HG03175 (cell line): ENCODE data around the gene HYPK.
"Not testable (repeated sequence)": the region's sequence is repeated elsewhere in the genome, so short reads cannot be mapped to it uniquely, and the experiment has no call there.

Experiments
- ATAC-seq: cut with Tn5 transposase; IDR thresholded peaks from one replicate; pipeline ENCODE4 v1.9.1; 2021; ENCODE audit warnings: mild to moderate bottlenecking, moderate library complexity; ENCODE audit not compliant: unreplicated experiment

Gene HYPK

DNA sequence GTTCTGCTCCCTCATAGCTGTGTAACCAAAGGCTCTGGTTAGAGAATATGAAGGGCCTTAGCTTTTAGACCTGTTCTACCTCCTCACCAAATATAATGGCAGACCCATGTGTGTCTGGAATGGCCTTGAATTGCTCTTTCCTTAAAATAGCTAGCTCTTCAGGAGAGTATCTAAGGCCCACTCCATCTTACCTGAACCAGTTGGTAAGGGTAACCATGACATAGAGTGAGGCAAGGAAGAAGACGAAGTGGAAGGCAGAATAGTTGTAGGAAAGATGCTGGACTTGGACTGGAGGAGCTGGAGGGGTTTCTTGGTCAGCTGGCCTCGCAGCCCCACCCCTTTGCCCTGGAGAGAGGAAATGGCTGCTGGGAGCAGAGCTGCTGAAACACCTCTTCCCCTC is 5.2 kb upstream of the HYPK start:
- ATAC-seq = no peak

DNA sequence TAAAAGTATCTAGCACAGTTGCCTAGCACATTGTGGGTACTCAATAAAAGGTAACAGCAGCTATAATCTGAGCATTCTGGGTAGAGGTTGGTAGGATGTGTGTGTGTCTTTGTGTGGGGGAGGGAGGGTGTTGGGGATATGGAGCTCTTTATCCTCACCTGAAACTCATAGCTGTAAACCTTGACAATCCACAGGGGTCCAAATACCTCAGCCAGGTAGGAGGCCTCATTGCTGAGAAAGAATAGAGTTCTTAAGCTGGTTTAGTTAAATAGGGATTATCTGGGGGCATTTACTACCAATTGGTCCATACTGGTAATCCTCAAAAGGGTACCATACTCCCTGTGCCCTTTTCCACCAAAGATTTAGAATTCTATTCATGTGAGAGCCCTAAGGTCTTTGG is 4.4 kb upstream of the HYPK start:
- ATAC-seq = no peak

DNA sequence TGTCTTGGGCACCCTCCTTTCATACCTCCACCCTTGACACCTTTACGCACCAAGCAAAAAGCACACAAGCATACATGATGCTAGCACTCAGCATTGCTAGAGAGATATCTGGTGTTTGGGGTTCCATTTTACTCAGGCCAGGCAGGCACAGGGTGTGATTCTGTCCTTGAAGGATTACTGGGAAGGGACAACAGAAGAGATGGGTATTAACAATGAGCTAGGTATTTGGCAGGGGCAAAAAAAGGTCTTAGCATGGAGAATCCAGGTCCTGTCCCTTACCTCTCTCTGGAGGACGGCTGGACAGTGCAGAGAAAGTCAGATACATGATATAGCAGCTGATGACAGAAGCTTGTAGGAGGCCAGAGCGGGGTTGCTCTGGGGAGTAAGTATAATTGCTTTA is 3.8 kb upstream of the HYPK start:
- no peak for ATAC-seq

DNA sequence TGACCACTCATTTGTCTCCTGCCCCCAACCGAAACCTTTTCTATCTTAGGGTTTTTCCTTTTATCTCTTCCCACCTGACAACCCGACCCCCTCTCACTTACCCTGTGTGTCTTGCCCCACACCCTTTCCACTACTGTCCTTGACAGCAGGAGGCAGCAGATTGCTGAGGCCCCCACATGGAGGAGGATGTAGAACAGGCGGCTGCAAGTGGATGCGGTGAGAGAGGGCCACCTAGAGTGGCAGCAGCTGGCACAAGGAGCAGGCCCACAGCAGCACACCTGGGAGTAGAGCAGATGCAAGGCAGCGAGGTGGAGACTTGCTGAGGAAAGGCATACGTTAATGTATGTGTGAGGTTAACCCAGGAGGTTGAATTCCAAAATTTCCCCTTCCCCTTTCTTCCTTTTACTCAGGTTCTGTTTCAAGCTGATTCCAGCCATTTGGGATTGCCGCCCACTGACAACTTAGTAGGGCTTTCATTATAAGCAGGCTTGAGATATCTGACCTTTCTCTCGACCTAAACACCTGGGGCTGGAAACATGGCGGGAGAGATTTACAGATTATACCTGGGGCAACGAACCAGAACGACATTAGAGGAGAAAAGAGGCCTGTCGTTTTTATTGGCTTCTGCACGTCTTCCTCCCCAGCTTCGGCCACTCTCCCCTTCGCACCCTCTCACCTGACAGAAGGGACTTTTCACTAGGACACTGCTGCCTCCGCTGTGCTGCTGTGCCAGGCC is 1.0 kb upstream of the HYPK start:
- no peak for ATAC-seq

DNA sequence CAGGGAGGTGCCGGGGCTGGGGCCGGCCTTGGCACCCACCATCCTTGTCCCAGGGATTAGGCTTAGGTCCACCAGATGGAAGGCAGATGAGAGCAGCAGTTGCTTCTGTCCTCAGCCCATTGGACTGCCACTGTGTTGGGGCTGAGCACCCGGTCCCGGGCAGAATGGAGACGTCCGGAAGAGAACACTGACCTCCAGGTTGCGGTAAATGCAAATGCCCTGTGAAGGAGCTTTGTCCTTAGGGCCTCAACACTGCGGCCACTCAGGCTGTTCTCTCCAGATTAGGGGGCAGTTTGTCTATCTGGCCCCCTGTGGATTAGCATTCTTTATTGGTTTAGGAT is 484 bp upstream of the HYPK start, which contains the start of gene SERINC4:
TSS of gene SERINC4 (minus strand) at position 276 of the 341 bp plus-strand sequence. CDS start at position 42, 234 bp downstream.
- ATAC-seq = no peak

DNA sequence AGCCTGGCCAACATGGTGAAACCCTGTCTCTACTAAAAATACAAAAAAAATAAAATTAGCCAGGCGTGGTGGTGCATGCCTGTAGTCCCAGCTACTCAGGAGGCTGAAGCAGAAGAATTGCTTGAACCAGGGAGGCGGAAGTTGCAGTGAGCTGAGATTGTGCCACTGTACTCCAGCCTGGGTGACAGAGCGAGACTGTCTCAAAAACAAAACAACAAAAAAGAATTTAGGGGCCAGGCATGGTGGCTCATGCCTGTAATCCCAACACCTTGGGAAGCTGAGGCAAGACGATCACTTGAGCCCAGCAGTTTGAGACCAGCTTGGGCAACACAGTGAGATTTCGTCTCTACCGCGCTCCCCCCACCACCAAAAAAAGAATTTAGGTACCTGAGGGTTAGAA is 2.3 kb downstream of the HYPK start:
- ATAC-seq = not testable (repeated sequence)

DNA sequence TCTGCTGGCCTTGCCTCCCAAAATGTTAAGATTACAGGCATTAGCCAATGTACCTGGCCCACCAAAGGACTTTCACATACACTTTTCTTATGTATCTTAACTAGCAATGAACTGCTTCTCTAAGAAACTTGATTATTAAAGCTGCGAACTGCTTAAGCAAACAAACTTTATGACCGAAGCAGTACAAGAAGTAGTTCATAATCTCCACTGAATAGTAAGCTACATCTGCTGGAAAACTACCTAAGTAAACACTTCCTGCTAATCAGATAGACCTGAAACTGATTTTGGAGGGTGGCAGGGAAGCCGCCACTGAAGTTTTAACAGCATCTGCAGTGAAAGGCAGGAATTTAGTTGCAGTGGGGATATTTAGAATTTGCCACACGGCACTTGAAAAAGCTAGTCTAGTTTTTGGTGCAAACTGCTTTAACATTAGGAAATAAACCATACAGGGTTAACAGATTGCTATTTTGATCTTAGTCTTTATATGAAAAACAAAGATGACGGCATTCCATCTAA is 8.1 kb downstream of the HYPK start:
- no peak for ATAC-seq

DNA sequence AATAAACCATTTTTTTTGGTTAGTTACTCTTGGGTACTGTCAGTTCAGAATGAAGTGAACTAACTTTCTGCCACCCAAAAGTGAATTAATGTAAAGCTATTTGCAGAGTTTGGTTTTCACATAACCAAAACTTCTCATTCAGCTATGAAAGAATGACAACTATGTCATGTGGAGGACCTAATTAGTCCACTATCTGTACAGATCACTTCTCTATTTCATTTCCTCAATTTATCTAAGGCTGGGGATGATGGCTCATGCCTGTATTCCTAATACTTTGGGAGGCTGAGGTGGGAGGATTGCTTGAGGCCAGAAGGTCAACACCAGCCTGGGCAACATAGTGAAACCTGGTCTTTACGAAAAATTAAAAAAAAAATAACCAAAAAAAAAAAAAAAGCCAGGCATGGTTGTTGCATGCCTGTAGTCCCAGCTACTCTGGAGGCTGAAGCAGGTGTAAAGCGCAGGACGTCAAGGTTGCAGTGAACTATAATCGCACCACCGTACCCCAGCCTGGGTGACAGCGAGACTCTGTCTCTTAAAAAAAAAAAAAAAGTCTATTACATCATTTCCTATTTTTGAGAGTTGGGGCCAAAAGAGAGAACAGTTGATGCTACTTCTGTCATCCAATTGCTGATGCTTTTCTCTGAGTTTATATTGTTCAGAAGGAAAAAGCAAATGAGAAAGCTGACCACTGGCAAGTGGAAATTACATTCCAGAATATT is 8.7 kb downstream of the HYPK start:
- ATAC-seq = peak; percentile 74

DNA sequence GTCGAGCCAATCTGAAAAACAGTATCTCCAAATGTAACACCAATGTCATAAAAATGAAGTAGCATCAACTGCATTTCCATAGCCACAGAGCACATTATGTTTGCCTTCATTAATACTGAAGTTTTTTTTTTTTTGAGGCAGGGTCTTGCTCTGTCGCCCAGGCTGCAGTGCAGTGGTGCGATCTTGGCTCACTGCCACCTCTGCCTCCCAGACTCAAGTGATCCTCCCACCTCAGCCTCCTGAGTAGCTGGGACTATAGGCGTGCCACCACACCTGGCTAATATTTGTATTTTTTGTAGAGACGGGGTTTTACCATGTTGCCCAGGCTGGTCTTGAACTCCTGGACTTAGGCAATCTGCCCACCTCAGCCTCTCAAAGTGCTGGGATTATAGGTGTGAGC is 14.7 kb downstream of the HYPK start:
- ATAC-seq = not testable (repeated sequence)

DNA sequence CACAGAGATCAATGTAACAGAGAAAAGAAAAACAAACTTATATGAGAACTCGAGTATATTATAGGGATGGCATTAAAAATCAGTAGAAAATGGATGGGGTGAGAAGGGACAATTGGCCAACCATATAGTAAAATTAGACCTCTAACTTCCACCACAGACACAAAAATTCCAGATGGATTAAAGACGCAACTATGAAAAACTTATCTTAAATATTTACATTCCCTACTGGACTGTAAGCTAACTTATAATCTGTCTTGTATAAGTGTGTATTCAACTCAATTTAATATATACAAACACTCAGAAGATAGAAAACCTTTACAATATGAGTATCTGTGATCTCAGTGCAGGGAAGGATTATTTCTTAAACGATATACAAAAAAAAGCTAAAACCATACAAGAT is 21.1 kb downstream of the HYPK start:
- ATAC-seq = no peak

DNA sequence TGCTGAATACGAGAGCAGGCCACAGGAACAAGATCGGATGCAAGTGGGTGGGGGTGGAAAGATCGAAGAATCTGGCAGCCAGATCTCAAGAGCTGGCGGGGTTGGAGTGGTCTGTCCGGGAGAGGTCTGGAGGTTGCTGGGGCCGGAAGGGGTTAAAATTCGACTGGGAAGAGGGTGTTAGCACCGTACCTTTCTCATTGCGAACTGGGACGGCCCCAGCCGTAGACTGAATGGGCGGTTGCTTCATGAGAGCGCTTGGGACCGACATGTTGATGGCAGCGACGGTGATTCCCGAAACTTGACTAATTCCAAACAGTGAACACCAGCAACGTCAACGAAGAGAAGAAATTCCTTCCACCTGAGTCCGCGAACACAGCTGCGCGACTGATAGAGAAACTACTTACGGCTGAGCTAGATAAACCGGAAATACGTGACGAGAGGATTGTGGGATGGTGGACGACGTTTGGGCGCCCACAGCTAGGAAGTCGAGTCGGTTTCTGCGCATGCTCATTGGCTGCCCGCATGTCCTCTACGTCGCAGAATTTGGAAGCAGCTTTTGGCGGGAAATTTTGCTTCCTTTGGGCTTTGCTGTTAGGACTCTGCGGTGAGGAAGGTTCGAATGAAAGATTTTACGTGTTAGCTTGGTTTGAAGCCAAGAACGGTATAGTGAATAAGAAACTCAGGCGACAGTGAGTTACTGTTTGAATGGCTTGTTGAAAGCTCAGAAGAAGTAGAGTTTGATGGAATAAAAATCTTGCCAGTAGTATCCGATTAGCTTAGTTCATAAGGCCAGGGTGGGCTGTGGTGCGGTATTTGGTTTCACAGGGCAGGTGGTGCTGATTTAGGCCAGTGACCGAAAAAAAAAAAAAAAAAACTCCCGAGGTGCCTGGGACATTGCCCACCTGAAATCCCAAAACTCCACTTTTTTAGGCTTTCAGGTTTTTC is 24.2 kb downstream of the HYPK start, which contains the start of gene MFAP1:
TSS of gene MFAP1 (minus strand) at position 389 of the 945 bp plus-strand sequence. CDS start at position 268, 121 bp downstream.
- peak; percentile 78 for ATAC-seq

DNA sequence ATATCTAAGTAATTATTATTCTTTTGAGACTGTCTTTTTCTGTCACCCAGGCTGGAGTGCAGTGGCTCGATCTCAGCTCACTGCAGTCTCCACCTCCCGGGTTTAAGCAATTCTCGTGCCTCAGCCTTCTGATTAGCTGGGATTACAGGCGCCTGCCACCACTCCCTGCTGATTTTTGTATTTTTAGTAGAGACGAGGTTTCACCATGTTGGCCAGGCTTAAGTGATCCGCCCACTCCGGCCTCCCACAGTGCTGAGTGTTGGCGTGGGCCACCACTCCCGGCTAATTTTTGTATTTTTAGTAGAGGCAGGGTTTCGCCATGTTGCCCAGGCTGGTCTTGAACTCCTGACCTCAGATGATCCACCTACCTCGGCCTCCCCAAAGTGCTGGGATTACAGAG is 24.9 kb downstream of the HYPK start:
- not testable (repeated sequence) for ATAC-seq

DNA sequence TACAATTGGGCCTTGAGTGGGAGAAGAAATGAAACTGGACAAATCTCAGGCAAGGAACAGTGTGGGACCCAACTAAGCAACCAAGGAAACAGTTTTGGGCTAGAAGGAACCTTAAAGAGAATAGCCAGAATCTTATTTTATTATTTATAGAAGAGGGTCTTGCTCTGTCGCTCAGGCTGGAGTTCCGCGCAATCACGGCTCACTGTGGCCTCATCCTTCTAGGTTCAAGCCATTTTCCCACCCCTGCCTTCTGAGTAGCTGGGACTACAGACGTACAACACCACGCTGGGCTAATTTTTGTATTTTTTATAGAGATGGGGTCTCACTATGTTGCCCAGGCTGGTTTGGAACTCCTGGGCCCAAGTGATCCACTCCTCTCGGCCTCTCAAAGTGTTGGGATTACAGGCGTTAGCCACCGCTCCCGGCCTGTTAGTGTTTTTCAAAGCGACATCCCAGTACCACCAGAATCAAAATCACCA is 25.7 kb downstream of the HYPK start:
- ATAC-seq = no peak

DNA sequence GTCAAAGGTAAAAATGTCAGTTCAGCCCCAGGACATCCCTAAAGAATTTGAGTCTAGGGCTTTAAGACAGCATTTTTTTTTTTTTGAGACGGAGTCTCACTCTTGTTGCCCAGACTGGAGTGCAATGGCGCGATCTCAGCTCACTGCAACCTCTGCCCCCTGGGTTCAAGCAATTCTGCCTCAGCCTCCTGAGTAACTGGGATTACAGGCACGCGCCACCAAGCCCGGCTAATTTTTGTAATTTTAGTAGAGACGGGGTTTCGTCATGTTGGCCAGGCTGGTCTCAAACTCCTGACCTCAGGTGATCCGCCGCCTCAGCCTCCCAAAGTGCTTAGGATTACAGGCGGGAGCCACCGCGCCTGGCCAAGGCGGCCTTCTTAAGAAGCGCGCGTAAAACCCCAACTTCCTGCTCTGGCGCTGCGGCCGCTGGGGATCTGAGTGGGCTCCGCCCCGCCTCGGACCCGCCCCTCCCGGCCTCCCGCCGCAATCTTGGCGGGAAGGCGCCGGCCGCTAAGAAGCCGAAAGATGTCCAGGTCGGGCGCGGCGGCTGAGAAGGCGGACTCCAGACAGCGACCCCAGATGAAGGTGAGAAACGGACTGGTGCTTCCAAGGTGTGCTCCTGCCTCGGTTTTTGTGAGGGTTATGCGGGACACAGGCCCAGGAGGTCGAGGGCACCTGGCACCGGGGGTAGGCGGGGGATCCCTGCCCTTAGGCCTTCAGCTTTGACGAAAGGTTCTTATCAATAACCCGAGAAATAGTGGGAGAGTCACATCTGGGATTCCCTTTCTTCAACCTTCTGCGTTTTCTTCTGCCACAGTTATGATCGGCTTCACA is 26.3 kb downstream of the HYPK start, which contains the start of gene WDR76:
TSS of gene WDR76 (plus strand) at position 495 of the 834 bp plus-strand sequence. CDS start at position 526, 31 bp downstream.
- peak; percentile 52 for ATAC-seq

DNA sequence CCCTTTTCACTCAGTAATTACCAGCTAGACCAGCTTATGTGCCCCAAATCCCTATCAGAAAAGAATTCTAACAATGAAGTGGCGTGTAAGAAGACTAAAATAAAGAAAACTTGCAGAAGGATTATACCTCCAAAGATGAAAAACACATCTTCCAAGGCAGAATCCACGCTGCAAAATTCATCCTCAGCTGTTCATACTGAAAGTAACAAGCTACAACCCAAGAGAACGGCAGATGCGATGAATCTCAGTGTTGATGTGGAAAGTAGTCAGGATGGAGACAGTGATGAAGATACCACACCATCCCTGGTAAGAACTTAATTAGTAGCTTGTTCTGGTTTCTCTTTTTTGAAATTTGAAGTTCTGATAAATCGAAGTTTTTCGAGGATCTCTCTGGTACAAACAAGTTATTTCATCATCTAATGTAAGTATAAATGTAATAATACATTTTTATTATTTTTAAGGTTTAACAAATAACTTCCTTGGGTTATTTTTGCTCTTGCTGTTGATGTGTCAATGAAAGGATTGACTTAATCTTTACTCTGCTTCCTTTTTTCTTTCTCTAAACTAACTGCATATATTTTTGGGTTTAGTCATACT is 27.8 kb downstream of the HYPK start:
- ATAC-seq = no peak

DNA sequence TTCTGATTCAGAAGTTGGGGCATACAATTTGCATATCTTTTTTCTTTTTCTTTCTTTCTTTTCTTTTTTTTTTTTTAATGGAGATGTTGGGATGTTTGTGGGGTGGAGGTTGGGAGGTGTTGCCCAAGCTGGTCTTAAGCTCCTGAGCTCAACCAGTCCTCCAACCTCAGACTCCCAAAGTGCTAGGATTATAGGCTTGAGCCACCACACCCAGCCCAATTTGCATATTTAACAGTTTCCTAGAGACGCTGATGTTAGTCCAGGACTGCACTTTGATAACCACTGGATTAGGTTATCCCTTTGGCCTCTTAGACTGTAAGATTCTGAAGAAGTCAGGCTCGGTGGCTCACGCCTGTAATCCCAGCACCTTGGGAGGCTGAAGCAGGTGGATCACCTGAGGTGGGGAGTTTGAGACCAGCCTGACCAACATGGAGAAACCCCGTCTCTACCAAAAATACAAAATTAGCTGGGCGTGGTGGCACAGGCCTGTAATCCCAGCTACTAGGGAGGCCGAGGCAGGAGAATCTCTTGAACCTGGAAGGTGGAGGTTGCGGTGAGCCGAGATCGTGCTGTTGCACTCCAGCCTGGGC is 29.6 kb downstream of the HYPK start:
- ATAC-seq = not testable (repeated sequence)

DNA sequence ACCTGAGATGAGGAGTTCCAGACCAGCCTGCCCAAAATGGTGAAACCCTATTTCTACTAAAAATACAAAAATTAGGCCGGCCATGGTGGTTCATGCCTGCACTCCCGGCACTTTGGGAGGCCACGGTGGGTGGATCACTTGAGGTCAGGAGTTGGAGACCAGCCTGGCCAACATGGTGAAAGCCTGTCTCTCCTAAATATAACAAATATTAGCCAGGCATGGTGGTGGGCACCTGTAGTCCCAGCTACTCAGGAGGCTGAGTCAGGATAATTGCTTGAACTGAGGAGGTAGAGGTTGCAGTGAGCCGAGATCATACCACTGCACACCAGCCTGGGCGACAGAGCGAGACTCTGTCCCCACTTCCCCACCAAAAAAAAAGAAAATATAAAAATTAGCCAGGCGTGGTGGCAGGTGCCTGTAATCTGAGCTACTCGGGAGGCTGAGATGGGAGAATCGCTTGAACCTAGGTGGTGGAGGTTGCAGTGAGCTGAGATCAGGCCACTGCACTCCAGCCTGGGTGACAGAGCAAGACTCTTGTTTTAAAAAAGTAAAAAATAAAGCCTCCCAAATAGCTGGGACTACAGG is 30.4 kb downstream of the HYPK start:
- ATAC-seq = not testable (repeated sequence)

DNA sequence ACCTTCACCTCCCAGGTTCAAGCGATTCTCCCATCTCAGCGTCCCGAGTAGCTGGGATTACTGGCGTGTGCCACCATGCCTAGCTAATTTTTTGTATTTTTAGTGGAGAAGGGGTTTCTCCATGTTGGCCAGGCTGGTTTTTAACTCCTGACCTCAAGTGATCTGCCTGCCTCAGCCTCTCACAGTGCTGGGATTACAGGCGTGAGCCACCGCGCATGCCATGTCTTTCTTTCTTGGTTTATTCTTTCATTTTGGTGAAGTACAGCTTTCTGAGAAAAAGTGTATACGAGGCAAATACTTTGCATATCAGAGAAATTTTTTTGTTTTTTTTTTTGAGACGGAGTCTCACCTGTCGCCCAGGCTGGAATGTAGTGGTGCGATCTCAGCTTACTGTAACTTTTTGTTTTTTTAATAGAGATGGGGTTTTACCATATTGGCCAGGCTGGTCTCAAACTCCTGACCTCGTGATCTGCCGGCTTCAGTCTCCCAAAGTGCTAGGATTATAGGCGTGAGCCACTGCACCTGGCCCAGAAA is 31.2 kb downstream of the HYPK start:
- not testable (repeated sequence) for ATAC-seq
